Measurements from ENCODE around the gene COQ5. TPM values are rescaled to one million over a fixed set of nuclear protein-coding genes. Genes with fewer than 3 reads are reported as not detected.

COQ5 gene, protein sequence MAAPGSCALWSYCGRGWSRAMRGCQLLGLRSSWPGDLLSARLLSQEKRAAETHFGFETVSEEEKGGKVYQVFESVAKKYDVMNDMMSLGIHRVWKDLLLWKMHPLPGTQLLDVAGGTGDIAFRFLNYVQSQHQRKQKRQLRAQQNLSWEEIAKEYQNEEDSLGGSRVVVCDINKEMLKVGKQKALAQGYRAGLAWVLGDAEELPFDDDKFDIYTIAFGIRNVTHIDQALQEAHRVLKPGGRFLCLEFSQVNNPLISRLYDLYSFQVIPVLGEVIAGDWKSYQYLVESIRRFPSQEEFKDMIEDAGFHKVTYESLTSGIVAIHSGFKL
- total RNA-seq (2014; rRNA removed) (40.4 and 41.2 TPM in 2 replicates), Bru-seq, nascent RNA (percentile 65 among the genes with signal in this experiment), BruChase-seq, experiment 1, labeled RNA remaining after a 6-hour chase (percentile 75 among the genes with signal in this experiment), BruChase-seq, experiment 2, labeled RNA remaining after a 2-hour chase (percentile 66 among the genes with signal in this experiment)
- long read RNA-seq, transcript COQ5-201 (7 exons, 1,535 nt) = major isoform, 83 of 103 reads
- long read RNA-seq, partial matches to known transcripts = 6 of 103 reads
- long read RNA-seq, other reads (novel, unspliced or antisense) = 14 of 103 reads

GRCh38 chr12:120528861-120529525 is at the start of gene COQ5:
COQ5 (minus strand) TSS chr12:120529158; CDS start chr12:120529141, 17 bp downstream.
- ATAC-seq (peak; percentile 63), DNase-seq (peak; percentile 87)
- H3K4me1 ChIP-seq (ENCODE audit: insufficient read depth, low read length) = peaks cover 39% of the 10 kb centered on the region
- POLR2A ChIA-PET (ENCODE audit: unreplicated experiment) = interaction anchor here (0.6 to 1.2 kb wide), 10 partner anchors 9 to 1972 kb away, joined by 3 to 6 read pairs (median 4); partner anchors contain the start of gene RNU4-2
- H3K79me2 ChIP-seq (ENCODE audit: low read length) = peaks cover 30% of the 10 kb centered on the region
- no peaks in the 10 kb centered on the region for H4K20me1 ChIP-seq (ENCODE audit: low read length)
- no peaks in the 10 kb centered on the region for H3K36me3 ChIP-seq (ENCODE audit: low read depth, low read length)
- H3K27me3 ChIP-seq (ENCODE audit: low read length) = no peaks in the 10 kb centered on the region
- peak within 1 kb of the TSS; percentile 86 for H3K27ac ChIP-seq (ENCODE audit: low read length)
- CTCF ChIA-PET = no interaction called here
- peak within 1 kb of the TSS; percentile 97 for H2AFZ ChIP-seq (ENCODE audit: low read length)
- intact Hi-C loops (cut with micrococcal nuclease) = loop anchor here (1.0 to 2.0 kb wide), 2 partner anchors 34 to 60 kb away; partner anchors contain the start of gene SRSF9
- TF ChIP-seq, protein P1, sequence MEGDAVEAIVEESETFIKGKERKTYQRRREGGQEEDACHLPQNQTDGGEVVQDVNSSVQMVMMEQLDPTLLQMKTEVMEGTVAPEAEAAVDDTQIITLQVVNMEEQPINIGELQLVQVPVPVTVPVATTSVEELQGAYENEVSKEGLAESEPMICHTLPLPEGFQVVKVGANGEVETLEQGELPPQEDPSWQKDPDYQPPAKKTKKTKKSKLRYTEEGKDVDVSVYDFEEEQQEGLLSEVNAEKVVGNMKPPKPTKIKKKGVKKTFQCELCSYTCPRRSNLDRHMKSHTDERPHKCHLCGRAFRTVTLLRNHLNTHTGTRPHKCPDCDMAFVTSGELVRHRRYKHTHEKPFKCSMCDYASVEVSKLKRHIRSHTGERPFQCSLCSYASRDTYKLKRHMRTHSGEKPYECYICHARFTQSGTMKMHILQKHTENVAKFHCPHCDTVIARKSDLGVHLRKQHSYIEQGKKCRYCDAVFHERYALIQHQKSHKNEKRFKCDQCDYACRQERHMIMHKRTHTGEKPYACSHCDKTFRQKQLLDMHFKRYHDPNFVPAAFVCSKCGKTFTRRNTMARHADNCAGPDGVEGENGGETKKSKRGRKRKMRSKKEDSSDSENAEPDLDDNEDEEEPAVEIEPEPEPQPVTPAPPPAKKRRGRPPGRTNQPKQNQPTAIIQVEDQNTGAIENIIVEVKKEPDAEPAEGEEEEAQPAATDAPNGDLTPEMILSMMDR (conservative IDR thresholded peaks at IDR 0.05; ENCODE audit: low read depth, low read length) = no peak
- TF ChIP-seq EZH2 (IDR thresholded peaks at IDR 0.05; ENCODE audit: low read length, unreplicated experiment) (no peak), EZH2phosphoT487 (IDR thresholded peaks at IDR 0.05; ENCODE audit: borderline replicate concordance, low read length) (no peak)
- H3K9ac ChIP-seq (ENCODE audit: low read length) = peak within 1 kb of the TSS; percentile 84
- no TSS peak for BruUV-seq (replicated peaks)
- no peaks in the 10 kb centered on the region for H3K9me3 ChIP-seq (ENCODE audit: low read length)
- peak within 1 kb of the TSS; percentile 95 for H3K4me2 ChIP-seq (ENCODE audit: low read length)
- H3F3A ChIP-seq (ENCODE audit: low read length, unreplicated experiment) = peaks cover 13% of the 10 kb centered on the region
- H3K9me2 ChIP-seq (replicated peaks; ENCODE audit: low read length) = no peaks in the 10 kb centered on the region
- peak within 1 kb of the TSS; percentile 98 for H3K4me3 ChIP-seq (ENCODE audit: low read length)

GRCh38 chr12:120574106-120574505 is 45.1 kb upstream of the COQ5 start:
- ChIA-PET POLR2A (ENCODE audit: unreplicated experiment) (no interaction called here), CTCF (no interaction called here)
- TF ChIP-seq EZH2phosphoT487 (IDR thresholded peaks at IDR 0.05; ENCODE audit: borderline replicate concordance, low read length) (no peak), EZH2 (IDR thresholded peaks at IDR 0.05; ENCODE audit: low read length, unreplicated experiment) (no peak)
- TF ChIP-seq, protein P1 (conservative IDR thresholded peaks at IDR 0.05; ENCODE audit: low read depth, low read length) = no peak
- BruUV-seq (replicated peaks) = no TSS peak
- no peaks in the 10 kb centered on the region for H3K27me3 ChIP-seq (ENCODE audit: low read length)
- H3K4me1 ChIP-seq (ENCODE audit: insufficient read depth, low read length) = no peaks in the 10 kb centered on the region
- no peaks in the 10 kb centered on the region for H3K9me3 ChIP-seq (ENCODE audit: low read length)
- H3K9ac ChIP-seq (ENCODE audit: low read length) = no peak overlapping the region
- no peak overlapping the region for H3K4me3 ChIP-seq (ENCODE audit: low read length)
- intact Hi-C loops (cut with micrococcal nuclease) = no loop called here
- DNase-seq (no peak), ATAC-seq (no peak)
- peaks cover 2% of the 10 kb centered on the region; the same call in 1 of the 2 replicates for H3K79me2 ChIP-seq (ENCODE audit: low read length)
- H3K4me2 ChIP-seq (ENCODE audit: low read length) = no peak overlapping the region
- H3F3A ChIP-seq (ENCODE audit: low read length, unreplicated experiment) = peaks cover 11% of the 10 kb centered on the region
- no peaks in the 10 kb centered on the region for H3K9me2 ChIP-seq (replicated peaks; ENCODE audit: low read length)
- no peaks in the 10 kb centered on the region for H4K20me1 ChIP-seq (ENCODE audit: low read length)
- no peak overlapping the region for H3K27ac ChIP-seq (ENCODE audit: low read length)
- no peak overlapping the region for H2AFZ ChIP-seq (ENCODE audit: low read length)
- H3K36me3 ChIP-seq (ENCODE audit: low read depth, low read length) = peaks cover 84% of the 10 kb centered on the region

All from PC-3 (cell line).